Measurements from ENCODE around the gene MAEA. TPM values are rescaled to one million over a fixed set of nuclear protein-coding genes. Genes with fewer than 3 reads are reported as not detected.

MAEA gene
- total and polyA plus RNA-seq, 9 of the 15 experiments (the other 6 are each of a cell fraction or from before 2014, with no cell fraction given), result 2.1 to 86.5 (median 45.0) TPM

GRCh38 chr4:1247864-1248244 is 41.8 kb upstream of the MAEA start (continued):
- no peak for TF ChIP-seq TFE3 (CRISPR knock-in tag; IDR thresholded peaks at IDR 0.05)
- no peak for TF ChIP-seq PHF8 (IDR thresholded peaks at IDR 0.05; ENCODE audit: borderline replicate concordance, low read length)
- no peak for TF ChIP-seq RBM34 (IDR thresholded peaks at IDR 0.05; ENCODE audit: borderline replicate concordance, insufficient read depth, low read length)
- TF ChIP-seq EP300 (IDR thresholded peaks at IDR 0.05; ENCODE audit: low read length), result no peak
- no peak for TF ChIP-seq ZNF124 (CRISPR knock-in tag; IDR thresholded peaks at IDR 0.05)
- TF ChIP-seq ZNF583 (CRISPR knock-in tag; IDR thresholded peaks at IDR 0.05), result no peak; the same call in 1 of the 2 replicates
- TF ChIP-seq ZNF699 (CRISPR knock-in tag; IDR thresholded peaks at IDR 0.05; ENCODE audit: insufficient replicate concordance), result no peak
- TF ChIP-seq SMARCA5 (IDR thresholded peaks at IDR 0.05), result no peak
- TF ChIP-seq SIN3A (IDR thresholded peaks at IDR 0.05; ENCODE audit: borderline replicate concordance in 2 of 2, control insufficient read depth in 1 of 2, low read depth in 2 of 2, low read length in 2 of 2), result no peak
- TF ChIP-seq SAP30 (IDR thresholded peaks at IDR 0.05; ENCODE audit: borderline replicate concordance, insufficient read depth, low read depth, low read length, poor library complexity, severe bottlenecking), result peak; percentile 54
- 0 out of 2 replicates have a peak, but pooled peaks have one; percentile 22 for TF ChIP-seq GTF2E2 (tag; IDR thresholded peaks at IDR 0.05)
- no peak; a peak in 1 of 4 replicates for TF ChIP-seq MNT (conservative IDR thresholded peaks at IDR 0.05)
- TF ChIP-seq ELK3 (CRISPR knock-in tag; IDR thresholded peaks at IDR 0.05), result no peak
- TF ChIP-seq ZNF609 (CRISPR knock-in tag; IDR thresholded peaks at IDR 0.05; ENCODE audit: borderline replicate concordance), result no peak
- no peak for TF ChIP-seq NFXL1 (CRISPR knock-in tag; IDR thresholded peaks at IDR 0.05)
- TF ChIP-seq POLR3G (IDR thresholded peaks at IDR 0.05; ENCODE audit: extremely low read depth, insufficient read length, insufficient replicate concordance), result no peak
- TF ChIP-seq TBP (optimal IDR thresholded peaks at IDR 0.05; ENCODE audit: low read depth, low read length), result peak; percentile 48
- peak; percentile 3; the same call in 1 of the 2 replicates for TF ChIP-seq MAX (CRISPR knock-in tag; IDR thresholded peaks at IDR 0.05)
- TF ChIP-seq U2AF2 (optimal IDR thresholded peaks at IDR 0.05; ENCODE audit: low read depth, low read length), result no peak
